IPS DF 19.7 (cell line): Measurements from ENCODE around the gene HES5.
"Not testable (repeated sequence)": the region's sequence is repeated elsewhere in the genome, so short reads cannot be mapped to it uniquely, and the experiment has no call there.

Source experiments
- DNase-seq: peaks from one replicate; pipeline ENCODE4 v3.0.0-alpha.2; 2013; ENCODE audit warnings: low read depth, low spot score

The HES5 gene

DNA sequence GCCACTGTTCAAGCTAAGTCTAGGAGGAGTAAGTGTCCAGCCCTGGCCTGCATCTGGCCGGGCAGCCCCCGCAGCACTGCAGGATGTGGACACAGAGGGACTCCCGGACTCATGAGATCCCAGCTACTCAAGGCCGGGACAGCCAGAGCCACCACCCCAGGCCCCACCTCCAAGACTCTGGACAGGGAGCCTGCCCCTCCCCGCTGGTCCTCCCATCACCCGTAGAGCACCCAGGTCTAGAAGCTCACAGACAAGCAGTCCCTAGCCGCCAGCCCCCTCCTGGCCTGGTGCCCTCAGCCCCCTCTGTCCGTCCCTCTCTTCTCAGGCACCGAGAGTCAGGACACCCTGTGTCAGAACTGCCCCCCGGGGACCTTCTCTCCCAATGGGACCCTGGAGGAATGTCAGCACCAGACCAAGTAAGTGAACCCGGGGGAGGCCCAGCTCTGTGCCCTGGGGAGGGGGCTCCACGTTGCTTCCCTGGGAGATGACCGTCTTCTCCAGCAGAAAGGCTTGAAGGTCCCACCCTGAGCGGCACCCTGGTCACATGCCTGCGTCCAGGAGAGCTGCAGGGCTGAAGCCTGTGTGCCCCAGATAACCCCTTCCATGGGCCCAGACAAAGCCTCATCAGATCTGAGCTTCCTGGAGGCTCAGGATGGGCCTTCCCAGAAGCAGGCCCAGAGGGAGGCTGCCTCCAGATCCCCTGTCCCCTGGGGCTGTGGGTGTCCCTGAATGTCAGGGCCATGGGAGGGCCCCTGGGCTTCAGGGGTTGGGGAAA lies 30.4 kb upstream of the HES5 start:
- DNase-seq: no peak

- DNase-seq: no peak
These were observed 29.6 kb upstream of the HES5 start for GRCh38 chr1:2559509-2560298.

- DNase-seq: no peak
These were observed 28.8 kb upstream of the HES5 start for GRCh38 chr1:2558861-2559260.

DNA sequence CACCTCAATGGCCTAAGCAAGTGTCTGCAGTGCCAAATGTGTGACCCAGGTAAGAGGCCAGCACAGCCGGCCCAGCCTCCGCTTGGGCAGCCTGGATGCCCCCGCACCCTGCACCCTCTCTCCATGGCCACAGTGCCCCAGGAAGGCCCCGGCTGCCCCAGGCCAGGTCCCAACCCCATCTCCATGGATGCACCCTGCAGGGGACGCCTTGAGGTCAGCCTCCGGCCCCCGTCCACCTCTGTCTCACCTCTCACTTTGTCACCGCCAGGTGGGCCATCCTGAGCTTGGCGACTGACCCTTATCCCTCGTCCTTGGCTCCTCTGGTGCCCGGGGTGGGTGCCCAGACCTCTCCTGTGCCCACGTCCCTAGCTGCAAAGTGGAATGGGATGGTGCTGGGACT lies 28.4 kb upstream of the HES5 start:
- DNase-seq: no peak

GRCh38 chr1:2557482-2558400 lies 27.7 kb upstream of the HES5 start:
- DNase-seq: no peak

GRCh38 chr1:2556678-2557481 lies 26.8 kb upstream of the HES5 start:
- DNase-seq: no peak

DNA sequence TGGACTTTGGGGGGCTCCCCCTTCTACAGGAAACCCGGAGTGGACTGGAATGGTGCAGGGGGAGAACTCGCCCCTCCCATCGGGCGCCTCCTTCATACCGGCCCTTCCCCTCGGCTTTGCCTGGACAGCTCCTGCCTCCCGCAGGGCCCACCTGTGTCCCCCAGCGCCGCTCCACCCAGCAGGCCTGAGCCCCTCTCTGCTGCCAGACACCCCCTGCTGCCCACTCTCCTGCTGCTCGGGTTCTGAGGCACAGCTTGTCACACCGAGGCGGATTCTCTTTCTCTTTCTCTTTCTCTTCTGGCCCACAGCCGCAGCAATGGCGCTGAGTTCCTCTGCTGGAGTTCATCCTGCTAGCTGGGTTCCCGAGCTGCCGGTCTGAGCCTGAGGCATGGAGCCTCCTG lies 26.2 kb upstream of the HES5 start, which contains the start of gene TNFRSF14:
Gene TNFRSF14, plus strand, starts transcription at position 95 of the 401 bp plus-strand sequence. Its CDS starts 294 bp downstream, at position 389.
- DNase-seq: no peak

DNA sequence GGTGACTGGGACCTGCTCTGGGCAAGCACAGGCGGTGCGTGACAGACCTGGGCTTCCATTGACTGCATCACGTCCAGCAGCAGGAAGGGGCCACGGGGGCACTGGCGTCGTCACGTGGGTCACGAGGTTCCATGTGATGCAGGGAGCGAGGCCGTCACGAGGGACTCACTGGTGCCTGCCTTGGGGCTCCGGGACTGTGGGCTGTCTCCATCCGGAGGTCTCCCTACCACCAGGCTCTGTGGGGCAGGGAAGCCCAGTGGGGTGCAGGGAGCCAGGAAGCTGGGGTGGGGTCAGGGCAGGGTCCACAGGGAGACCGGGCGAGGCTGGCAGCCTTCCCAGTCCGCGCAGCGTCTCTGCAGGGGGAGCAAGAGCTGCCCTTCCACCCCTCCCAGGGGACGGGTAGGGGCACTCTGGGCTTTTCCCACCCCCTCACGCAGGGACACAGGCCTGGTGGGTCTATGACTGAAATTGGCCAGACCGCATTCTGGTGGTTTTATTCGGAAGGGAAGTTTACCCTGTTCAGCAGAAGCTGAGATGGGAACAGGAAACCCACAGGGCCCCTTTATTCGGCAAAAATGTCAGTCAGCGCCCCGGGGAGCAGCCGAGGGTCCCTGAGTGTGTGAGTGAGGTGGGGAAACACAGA lies 25.7 kb upstream of the HES5 start:
- DNase-seq: no peak

- DNase-seq: no peak
These were observed 24.7 kb upstream of the HES5 start for GRCh38 chr1:2554621-2555387.

DNA sequence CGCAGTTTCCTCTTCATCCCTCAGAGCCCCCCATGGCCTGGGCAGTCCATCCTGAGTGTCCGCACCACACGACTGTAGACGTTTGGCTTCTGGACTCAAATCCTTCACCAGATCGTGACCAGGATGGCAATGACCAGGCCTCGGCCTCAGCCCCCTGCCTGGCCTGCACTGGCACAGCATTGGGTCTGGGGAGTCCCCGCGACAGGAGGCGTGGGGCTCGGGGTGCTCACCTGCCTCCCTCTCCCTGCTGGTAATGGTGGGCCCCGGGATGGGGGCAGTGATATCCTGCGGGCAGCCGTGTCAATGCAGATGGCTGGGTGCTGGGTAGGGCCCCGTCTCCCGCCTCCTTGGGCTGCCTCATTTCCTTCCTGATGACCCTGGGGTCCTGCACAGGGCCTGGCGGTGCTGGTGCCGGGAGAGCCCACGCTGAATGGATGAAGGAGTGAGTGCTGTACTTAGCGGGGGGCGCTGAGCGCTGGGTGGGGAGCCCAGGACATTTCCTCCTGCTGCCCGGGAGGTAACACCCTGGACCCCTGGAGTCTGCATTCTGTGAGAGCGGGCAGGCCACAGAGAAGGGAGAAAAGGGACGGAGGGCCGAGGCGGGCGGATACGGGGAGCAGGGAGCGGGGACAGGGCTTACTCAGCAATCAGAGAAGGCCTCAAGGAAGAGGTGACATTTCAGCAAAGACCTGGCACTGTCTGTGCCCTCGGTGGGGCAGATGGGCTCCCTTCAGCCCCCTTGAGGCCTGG lies 24.0 kb upstream of the HES5 start:
- no peak for DNase-seq

- not testable (repeated sequence) for DNase-seq
These were observed 23.0 kb upstream of the HES5 start for GRCh38 chr1:2553076-2553475.

DNA sequence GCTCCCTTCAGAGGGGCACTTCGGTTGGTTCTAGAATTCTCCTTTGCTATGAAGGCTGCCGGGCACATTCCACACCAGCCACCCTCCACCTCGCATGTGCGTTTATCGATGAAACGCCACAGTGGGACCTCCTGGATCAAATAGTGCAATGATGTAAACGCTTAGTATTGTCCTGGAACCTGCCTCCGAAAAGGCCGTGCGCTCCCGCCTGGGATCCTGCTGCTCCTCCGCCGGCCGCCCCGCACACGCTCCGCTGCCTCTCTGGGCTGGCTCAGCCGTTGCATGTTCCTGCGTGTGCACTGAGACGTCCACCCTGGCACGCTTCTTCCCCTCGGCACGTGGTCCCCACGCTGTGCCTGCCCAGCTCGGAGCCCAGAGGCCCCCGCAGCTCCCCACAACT lies 22.1 kb upstream of the HES5 start:
- DNase-seq: no peak

GRCh38 chr1:2551544-2551943 lies 21.5 kb upstream of the HES5 start:
- DNase-seq: not testable (repeated sequence)

DNA sequence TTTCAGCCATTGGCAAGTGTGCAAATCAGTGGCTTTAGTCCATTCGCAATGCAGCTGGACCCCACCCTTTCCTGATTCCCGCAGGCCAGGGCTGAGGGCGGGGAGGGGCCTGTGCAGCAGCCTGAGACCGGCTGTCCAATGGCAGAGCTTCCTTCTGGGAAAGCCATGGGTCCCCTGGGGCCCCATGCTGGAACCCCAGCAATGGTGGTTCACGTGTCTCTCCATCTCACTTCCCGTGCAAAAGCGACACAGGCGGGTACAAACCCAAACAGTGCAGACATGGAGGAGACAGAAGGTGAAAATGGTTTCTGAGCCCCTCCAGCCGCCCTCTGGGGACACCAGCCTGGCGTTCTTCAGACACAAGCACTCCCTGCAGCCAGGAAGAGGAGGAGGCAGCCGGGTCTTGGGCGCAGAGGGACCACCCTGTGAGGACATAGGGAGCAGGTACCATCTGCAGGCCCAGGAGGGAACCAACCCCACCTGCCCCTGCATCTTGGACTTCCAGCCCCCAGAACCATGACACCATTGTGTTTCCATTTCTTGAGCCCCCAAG lies 20.3 kb upstream of the HES5 start:
- DNase-seq: not testable (repeated sequence)

- not testable (repeated sequence) for DNase-seq
These were observed 19.4 kb upstream of the HES5 start for GRCh38 chr1:2549367-2550029.

DNA sequence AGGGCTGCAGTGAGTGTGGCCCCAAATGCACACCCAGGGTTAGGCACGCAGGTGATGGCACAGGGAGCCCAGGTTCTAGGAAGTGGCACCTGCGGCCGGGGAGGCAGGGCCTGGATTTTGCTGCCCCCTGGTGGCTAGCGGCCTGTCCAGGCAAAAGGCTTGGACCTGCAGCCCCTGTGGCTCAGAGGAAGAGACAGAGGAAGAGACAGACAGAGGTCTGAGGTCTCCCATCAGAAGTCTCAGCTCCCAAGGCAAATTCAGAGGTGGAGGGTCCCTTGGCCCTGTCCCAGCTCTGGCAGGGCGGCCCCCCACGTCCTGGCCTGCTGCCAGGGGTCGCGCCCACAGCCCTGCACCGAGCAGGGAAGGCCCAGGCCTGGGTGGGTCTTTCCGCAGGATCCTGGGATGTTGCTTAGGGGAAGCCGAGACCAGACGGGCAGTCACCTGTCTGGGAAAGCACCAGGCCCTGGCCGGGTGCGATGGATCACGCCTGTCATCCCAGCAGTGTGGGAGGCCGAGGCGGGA lies 18.1 kb upstream of the HES5 start:
- no peak for DNase-seq

- DNase-seq: no peak
These were observed 17.4 kb upstream of the HES5 start for GRCh38 chr1:2547210-2548067.
